Neural progenitor cell (in vitro differentiated cells): Measurements from ENCODE around the gene DDX4.

Source experiments
- CTCF ChIP-seq: fragments of 200-600 bp; sonication (generic); IDR thresholded peaks from 2 replicates; pipeline ENCODE4 v1.5.1; 2017; ENCODE audit warnings: antibody characterized with exemption, mild to moderate bottlenecking
- EZH2 ChIP-seq: fragments of 200-600 bp; sonication (generic); IDR thresholded peaks from 2 replicates; pipeline ENCODE4 v1.6.1; 2017; ENCODE audit warnings: antibody characterized with exemption, mild to moderate bottlenecking, moderate library complexity
- EZH2phosphoT487 ChIP-seq: fragments of 200-600 bp; sonication (generic); IDR thresholded peaks from 2 replicates; pipeline ENCODE4 v1.6.1; 2017; ENCODE audit warnings: antibody characterized with exemption

- no peak for TF ChIP-seq CTCF
- TF ChIP-seq EZH2, result no peak
- no peak for TF ChIP-seq EZH2phosphoT487
These were observed 6.0 kb upstream of the DDX4 start for GRCh38 chr5:55731848-55732247.
